Forelimb muscle (tissue), 1 donor: ENCODE measurements around the gene FARS2. TPM values are rescaled to one million over a fixed set of nuclear protein-coding genes. Genes with fewer than 3 reads are reported as not detected.

Experiments
- DNase-seq: peaks from one replicate; pipeline ENCODE4 v3.0.0-alpha.2; 2013; ENCODE audit warnings: low read depth
- polyA plus RNA-seq: library from polyadenylated mRNA; unstranded; fragments of 120-200 nt; gene quantifications from one replicate; pipeline ENCODE4 v1.2.1, GENCODE V29; 2013; ENCODE audit not compliant: insufficient read length

Gene FARS2
- polyA plus RNA-seq, 1 donor = 10.3 TPM

DNA sequence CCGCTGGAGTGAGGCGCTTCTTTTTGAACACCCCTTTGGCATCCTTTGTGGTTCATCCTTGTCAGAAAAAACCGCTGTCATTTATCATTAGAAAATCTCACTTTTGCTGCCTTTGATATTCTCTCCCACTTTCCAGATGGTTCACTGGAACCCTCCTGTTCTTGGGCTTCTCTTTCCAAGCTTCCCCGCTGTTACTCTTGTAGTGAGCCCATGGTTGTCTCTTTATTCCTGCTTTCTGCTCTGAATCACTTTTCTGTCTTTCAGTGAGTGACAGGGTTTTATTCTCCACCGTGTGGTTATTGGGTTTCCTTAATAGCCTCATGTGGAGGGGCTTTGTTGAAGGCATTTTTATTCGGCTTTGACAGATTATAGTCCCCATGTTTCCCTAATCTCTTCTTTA is 117.0 kb downstream of the FARS2 start:
- no peak for DNase-seq

DNA sequence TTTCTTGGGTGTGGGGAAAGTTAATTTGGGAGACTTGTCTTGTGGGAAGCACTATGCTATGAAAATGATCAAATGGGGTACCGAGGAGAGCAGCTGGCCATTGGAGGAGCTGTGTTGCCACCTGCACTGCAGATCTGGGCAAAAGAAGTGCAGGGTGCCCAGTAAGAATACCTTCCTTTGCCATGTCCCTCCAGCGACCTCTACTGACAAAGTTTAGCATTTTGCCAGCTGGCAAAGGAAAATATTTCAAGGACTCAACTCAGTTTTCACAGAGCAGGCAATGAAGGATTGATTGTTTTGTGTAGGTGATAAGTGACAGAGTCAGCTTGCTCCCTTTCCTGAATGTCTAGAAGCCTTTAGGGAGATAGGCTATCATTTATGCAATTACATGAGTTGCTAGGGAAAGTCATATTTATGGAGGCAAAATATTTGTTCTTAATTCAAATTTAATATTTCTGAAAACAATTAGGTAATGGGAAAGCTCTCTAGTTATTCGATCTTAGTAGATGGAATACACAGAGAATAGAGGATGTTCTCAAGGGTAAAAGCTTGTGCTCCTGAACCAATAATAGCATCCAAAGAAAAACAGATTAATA is 118.4 kb downstream of the FARS2 start:
- no peak for DNase-seq

DNA sequence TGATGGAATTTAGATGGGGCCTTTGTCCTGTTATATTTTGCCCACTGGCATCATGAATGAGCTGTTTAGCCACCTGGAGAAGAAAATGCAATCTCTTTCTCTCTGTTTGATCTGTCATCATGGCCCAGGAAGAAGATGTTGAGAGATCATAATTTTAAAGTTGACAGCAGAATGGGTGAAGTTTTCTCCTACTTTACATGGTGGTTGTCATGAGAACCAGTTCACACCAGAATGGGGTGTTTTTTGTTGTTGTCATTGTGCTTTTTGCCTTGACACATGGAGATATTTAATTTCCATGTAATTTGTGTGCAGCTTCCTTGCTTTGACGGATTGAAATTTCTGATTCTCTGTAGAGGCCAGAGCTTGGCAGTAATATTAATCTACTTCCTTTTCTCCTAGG is 122.5 kb downstream of the FARS2 start:
- DNase-seq = no peak

DNA sequence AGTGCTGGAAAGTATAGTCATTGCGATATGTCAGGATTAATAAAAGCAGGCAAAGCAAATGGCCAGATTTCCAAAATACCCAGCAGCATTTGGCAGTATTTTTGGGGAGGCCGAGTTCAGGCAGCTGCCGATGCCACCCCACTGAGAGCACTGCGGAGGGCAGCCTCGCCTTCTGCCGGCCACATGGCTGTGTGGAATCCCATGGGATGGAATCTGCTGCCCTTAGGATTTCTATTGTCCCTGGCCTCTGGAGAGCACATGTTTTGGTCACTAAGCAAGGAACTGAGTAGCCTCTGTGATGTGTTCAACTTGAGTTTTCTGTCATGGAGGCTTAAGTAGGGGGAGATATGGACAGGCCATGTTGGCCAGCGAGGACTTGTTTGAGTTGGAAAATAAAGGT is 123.0 kb downstream of the FARS2 start:
- no peak for DNase-seq

DNA sequence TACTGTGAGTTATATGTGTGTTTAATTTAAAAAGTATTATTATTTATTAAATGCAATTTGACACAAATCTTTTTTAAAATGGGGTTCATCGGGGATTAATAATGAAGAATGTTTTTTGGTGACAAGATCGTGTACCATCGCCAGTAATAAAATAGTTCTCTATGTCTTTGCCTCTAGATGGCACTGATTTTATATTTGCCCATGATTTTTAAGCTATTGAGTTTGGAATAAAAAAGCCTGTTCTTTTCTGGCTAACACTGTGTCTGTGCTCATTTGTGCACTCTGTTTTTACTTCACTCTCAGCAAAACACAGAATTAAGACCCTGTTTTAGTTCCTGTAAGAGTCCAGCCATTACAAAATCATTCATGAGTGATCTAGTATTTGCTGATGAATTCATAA is 127.0 kb downstream of the FARS2 start:
- no peak for DNase-seq

DNA sequence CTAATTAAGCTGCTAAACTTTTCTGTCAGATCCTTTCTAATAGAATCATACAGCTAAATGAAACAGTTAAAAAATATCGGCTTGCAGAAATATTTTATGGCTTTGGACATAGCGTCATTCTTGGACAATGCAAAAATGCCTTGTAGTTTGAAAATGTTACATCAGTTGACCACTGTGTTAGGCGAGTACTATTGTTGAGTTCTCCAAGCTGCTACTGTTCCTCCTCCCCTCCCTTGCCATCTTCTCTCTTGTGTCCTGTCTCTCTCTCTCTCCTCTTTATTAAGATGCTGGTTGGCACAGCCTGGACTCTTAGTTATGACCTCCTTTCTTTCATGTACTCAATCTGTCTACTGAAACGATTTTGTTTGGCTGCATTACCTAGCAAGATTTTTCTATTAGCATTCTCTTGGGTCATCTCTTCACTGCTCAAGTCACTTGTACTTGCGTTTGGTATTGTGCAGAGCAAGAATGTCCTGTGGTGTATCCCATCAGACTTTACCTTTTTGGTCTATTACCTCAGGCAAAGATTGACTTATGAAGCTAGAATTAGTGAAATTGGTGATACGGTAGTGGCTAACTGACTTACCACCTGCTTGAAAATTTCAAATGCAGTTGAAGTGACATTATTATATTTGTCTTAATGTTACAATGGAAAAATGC is 127.9 kb downstream of the FARS2 start:
- DNase-seq = no peak

DNA sequence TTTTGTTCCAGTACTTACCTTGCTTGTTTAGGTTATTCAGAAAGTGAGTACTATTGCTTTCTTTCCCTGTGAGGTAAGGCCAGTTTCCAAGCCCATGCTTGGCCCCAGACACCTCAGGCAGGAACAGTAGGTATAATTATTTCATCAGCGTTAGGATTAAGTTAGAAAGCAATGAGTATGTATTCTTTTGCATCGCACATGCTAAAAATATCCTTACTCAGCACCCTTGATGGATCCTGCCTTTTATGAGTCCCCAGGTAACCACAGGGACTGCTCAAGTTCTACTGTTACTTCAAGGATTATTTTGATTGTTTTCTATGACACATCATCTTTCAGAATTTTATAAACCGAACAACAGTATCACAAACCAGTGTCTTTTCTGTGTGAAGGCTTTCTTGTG is 128.9 kb downstream of the FARS2 start:
- DNase-seq = no peak

DNA sequence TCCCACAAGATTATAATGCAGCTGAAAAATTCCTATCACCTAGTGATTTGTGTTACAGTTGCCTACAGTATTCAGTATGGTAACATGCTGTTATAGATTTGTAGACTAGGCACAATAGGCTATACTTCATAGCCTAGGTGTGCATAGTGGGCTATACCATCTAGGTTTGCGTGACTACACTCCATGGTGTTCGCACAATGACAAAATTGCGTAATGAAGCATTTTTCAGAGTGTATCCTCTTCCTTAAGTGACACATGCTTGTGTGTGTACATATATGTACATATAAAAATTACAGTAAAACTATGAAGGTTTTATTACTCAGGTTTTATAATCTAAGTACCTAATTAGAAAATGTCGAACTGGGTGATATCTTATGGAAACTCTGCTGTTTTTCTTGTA is 133.0 kb downstream of the FARS2 start:
- DNase-seq = no peak

DNA sequence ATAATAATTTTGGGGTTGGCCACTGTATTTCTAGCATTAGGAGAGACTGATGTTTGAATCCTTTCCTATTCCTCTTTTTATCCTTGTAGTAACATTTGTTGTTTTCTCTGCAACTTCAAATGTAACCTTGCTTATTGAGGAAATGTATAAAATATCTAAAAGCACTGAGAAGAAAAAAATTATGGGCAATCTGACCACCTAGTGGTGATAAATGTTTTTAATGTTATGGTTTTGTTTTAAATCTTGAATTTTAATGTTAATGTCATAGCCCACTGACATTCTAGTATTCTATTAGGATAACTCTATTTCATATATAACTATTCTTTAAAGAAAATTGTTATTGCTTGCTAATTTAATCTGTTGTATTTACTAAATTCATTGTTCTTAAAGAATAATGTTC is 134.4 kb downstream of the FARS2 start:
- no peak for DNase-seq

DNA sequence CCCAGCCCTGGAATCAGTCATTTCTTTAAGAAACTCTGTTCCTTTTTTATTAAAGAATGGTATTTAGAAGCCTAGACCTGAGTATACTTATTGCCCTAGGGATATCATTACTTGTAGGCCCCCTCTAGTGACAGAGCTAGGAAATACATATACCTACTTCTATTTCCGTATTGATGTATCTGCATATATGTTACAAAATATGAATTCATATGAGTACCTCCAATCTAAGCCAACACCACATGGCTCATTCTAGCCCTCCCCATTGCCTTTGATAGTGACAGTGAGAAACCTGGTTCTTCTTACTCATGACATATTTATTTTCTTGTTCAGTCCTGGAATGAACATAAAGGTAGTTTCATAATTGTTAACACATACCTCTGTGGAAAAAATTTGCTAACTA is 137.2 kb downstream of the FARS2 start:
- DNase-seq = no peak

DNA sequence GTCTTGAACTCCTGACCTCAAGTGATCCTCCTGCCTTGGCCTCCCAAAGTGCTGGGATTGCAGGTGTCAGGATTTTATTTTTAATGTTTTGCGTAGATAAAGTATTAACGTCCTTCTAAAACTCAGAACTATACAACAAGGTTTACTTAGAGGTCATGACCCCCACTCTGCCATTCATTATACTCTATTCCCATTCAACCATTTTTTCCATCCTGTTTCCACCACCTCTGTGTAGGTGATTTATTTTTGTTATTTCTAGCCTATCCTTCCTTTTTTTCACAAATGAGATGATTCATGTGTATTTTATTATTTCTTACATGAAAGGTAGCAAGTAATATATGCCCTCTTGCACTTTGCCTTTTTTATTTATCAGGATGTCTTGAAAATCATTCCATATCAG is 138.1 kb downstream of the FARS2 start:
- DNase-seq = no peak

DNA sequence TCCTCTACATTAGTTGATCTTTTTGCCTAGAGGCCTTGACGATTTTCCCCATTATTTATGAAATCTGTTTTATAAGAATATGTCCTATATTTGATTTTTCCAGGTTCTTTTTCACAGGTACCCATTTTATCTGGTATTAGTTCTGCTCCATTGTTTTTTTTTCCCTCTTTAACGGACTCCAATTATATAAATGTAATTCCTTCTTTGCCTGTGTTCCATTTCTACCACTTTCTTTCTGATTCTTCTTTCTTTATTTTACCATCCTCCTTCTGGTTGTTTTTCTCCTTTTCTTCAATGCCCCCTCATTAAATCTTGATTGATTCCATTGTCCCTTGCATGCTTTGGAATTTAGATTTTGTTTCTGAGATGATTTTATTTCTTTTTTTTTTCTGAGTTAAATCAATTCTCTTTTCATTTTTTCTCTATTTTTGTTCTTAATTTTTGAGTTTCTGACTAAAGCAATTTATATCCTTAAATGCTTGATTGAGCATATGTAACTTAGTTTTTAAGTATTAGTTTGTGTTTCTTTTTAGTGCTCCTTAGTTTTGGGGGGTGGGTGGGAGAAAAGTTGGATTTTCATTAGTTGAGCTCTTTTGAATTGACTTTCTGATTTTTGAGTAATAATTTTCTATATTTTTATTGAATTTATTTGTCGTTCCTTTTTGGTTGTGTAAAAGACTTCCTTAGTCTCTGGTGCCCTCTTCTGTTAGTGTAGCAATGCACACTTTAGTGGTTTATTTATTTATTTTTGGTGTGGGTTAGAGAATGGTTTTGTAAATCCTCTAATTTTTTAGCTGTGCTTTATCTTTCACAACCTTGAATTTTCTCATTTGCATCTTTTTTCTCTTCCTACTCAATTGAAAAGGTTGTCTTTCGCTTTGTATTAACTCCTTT is 140.8 kb downstream of the FARS2 start:
- DNase-seq = no peak

DNA sequence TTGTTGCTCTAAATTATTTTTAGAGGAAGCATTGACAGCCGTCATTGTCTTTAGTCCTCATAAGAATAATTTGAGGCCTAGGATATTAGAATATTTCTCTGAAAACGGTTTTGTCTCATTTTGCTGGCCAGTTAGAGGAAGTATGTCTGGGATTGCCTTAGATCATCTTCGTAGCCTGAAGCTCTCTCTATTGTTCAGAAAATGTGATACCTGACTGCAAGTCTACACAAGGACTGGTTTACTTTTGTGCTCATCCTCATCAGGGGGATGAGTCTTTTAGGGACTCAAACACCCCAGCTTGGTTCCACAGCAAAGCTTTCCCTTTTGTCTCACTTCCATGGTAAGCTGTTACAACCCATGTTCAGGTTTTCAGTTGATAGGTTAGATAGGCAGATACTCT is 141.8 kb downstream of the FARS2 start:
- DNase-seq = no peak

DNA sequence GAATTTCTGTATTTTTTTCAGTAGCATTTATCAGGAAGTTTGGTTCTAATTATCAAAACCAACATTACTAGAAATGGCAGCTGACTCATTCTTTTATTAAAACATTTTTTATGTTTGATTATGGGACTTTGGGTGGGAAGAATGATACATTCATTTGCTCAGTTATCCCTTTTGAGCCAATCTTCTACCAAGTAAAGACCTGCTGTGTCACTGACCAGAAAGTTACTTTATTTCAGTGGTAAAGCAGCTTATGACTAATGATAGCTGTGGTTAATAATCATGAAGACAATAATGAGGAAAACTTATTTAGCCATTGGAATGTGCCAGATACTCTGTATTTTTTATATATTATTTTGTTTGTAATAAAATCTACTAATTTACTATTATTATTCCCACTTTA is 142.3 kb downstream of the FARS2 start:
- DNase-seq = no peak

DNA sequence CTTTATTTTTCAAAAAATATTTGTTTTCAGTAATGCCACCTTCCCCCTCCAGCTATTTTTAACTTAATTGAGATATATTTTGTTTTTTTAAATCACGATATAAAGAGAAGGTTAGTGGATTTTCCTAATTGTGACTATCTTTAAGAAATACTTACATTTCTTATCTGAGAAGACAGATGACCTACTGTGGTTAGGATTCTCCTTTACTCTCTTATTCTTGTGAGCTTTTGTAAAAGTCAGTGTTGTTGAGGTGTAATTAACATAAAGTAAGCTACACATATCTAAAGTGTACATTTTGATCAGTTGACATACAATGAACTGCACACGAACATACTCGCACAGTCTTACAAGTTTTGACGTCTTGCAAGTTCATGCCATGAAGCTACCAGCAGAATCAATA is 144.7 kb downstream of the FARS2 start:
- no peak for DNase-seq

DNA sequence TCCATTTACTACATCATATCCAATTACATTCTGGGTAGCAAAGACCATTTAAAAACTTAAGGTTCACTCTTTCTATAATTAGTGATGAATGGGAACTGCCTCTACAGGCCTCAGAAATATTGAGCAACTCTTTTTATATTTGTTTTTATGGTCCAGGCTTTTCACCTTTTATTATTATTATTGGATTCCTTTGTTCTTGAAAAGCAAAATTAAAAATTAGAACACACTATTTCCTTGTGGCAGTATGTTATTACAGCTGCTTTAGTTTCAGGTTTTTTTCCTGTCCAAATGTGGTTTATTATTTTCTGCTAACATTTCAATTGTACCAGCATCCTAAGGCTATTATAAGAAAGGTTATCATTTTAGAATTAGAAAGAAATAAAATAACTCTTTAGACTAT is 150.1 kb downstream of the FARS2 start:
- no peak for DNase-seq

DNA sequence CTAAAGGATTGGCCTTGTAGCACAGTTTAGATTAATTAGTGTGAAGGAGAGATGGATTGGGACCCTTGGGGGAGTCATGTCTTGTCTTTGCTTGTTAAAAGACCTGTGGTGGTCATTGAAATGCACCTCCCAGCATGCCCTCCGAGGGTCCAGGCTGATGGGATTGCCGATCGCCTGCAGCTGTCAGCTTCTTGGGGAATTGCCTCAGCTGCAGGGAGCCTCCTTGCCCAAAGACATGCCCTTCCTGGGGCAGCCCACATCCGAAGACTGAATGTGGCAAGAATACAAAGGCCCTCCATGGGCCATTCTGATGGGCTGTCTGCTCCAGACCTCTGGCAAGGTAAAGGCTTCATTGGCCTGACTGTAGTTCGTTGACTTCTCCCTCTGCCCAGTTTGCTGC is 150.7 kb downstream of the FARS2 start:
- no peak for DNase-seq

DNA sequence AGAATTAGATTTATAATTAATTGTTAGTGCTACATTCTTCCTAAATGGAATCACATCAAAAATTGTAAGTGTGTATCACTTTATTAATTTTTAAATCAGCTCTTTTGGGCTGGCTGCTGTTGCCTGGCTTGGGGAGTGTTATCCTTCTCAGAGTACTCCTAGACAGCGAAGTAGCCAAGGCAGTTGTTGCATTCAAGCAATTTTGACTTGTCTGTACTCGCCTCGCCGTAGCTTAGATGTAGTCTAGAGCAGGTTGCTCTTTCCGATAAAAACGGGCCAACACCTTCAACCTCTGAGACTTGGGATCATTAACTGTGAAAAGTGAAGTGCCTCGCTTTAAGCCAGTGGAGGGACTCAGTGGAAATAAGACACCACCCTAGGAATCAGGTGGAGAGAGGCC is 151.3 kb downstream of the FARS2 start:
- no peak for DNase-seq

DNA sequence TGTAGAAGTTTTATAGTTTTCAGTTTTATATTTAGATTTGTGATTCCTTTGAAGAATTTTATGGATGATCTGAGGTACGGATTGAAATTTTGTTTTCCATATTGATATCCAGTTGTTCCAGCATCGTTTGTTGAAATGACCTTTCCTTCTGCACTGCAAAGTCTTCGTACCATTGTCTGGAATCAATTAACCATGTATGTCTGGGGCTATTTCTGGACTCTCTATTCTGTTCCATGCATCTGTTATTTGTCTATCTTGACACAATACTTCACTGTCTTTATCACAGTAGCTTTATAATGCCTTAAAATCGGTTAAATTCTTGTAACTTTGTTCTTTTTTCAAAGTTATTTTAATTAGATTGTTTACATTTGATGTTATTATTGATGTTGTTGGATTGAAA is 154.9 kb downstream of the FARS2 start:
- DNase-seq = no peak

DNA sequence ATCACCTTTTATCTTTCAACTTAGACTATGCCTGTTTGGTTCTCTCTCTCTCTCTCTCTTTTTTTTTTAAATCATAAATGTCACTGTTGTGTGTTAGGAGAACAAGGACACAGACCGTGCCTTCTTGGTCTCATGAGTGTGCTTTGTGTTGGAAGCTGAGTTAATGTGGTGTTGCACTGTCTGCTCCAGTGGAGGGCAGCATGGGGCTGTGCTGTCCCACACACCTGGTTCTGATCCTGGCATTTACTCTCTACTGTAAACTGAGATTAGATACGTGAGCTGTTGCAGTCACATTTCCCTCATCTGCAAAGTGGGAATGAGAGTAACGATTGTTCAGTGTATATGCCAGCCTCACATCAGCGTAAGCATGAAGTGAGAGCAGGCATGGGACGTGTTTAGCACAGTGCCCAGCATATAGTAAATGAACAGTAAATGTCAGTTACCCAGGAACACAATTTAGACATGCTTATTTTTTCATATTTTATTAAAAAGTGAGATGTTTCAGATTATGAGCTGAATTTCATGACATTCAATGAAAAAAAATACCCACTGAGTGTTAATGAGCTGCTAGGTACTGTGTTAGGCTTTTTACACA is 161.1 kb downstream of the FARS2 start:
- DNase-seq = no peak

DNA sequence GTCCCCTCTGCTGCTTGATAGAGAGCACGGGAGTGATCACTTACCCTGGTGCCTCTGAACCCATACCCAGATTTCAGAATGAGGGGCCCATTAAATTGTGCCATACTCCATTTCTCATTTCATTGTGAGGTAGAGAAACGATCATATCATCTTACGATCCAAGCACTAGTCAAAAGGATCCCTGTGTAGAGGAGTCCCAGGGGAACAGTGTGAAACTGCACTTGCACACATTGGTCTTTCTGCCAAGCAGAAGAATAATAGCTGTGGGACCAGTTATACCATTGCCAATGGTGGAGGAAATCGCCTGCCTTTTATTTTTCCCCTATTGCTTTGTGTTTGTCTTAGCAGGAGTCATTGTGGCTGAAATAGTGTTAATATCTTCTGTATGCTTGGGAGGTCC is 161.9 kb downstream of the FARS2 start:
- no peak for DNase-seq

DNA sequence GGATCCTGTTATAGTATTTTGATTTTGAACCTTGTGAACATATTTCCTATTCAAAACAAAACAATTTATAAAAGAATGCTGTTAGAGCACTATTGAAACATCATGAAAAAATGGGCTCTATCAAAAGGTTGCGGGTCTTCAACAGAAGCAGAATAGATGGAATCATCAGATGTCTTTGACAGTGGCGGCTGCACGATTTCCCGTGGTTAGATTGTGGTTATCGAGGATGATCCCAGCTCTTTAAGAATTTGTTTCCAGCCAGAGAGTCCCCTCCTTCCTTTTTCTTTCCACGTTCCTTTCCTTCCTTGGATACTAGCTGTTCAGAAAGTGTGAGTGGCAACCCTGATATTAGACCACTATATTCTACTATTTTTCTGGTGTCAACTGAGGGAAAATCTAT is 163.4 kb downstream of the FARS2 start:
- DNase-seq = no peak

DNA sequence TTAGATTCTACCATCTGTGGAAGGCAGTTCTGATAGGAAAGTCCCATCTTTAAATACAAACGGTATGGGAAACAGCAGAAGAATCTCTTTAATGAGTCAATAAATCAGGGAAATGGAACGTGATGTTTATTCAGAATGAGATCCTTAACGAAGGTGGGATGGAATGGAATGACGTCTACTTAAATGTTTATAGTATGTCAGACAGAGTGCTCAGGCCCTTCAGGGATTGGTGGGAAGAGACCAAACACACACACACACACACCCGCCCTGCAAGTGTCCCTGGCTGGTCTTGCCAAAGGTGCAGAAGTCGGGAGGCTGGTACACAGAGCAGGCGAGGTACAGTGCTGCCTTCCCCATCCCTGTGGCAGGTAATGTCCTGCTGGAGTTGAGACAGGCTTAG is 164.0 kb downstream of the FARS2 start:
- DNase-seq = no peak
